A172 (cell line): ENCODE data around the gene TTBK2. TPM values are rescaled to one million over a fixed set of nuclear protein-coding genes. Genes with fewer than 3 reads are reported as not detected.
"Not testable (repeated sequence)": the region's sequence is repeated elsewhere in the genome, so short reads cannot be mapped to it uniquely, and the experiment has no call there.

ENCODE experiments used
- DNase-seq: peaks from one replicate; pipeline ENCODE4 v3.0.0-alpha.2; 2015; ENCODE audit warnings: low spot score
- total RNA-seq: library from RNA; depleted of rRNA; stranded (reverse); fragments of >200 nt; shearing (Covaris generic); gene quantifications from 2 replicates; pipeline ENCODE4 v1.2.3, GENCODE V29; 2014

The TTBK2 gene
- total RNA-seq, 1 experiment from 2014 or later: 17.0 TPM

GRCh38 chr15:42826251-42826890 lies 94.2 kb downstream of the TTBK2 start:
- no peak for DNase-seq

- DNase-seq: no peak
Observed at GRCh38 chr15:42825599-42825998, 95.0 kb downstream of the TTBK2 start.

GRCh38 chr15:42820811-42821210 lies 99.8 kb downstream of the TTBK2 start:
- no peak for DNase-seq

- no peak for DNase-seq
Observed at GRCh38 chr15:42819786-42820185, 100.8 kb downstream of the TTBK2 start.

GRCh38 chr15:42811433-42811832 lies 109.1 kb downstream of the TTBK2 start:
- no peak for DNase-seq

GRCh38 chr15:42808913-42809312 lies 111.7 kb downstream of the TTBK2 start:
- DNase-seq: no peak

GRCh38 chr15:42805266-42805665 lies 115.3 kb downstream of the TTBK2 start:
- no peak for DNase-seq

GRCh38 chr15:42804739-42805138 lies 115.8 kb downstream of the TTBK2 start:
- DNase-seq: no peak

- DNase-seq: no peak
Observed at GRCh38 chr15:42803436-42803835, 117.1 kb downstream of the TTBK2 start.

GRCh38 chr15:42802168-42802567 lies 118.4 kb downstream of the TTBK2 start:
- DNase-seq: no peak

GRCh38 chr15:42800731-42801474 lies 119.7 kb downstream of the TTBK2 start:
- no peak for DNase-seq

- no peak for DNase-seq
Observed at GRCh38 chr15:42798802-42799201, 121.8 kb downstream of the TTBK2 start.

- DNase-seq: peak; percentile 8
Observed at GRCh38 chr15:42796955-42797782, 123.4 kb downstream of the TTBK2 start.

- no peak for DNase-seq
Observed at GRCh38 chr15:42788725-42789124, 131.9 kb downstream of the TTBK2 start.

GRCh38 chr15:42786978-42787377 lies 133.6 kb downstream of the TTBK2 start:
- no peak for DNase-seq

- no peak for DNase-seq
Observed at GRCh38 chr15:42785569-42785968, 135.0 kb downstream of the TTBK2 start.

- DNase-seq: no peak
Observed at GRCh38 chr15:42784705-42785104, 135.9 kb downstream of the TTBK2 start.

- no peak for DNase-seq
Observed at GRCh38 chr15:42782716-42783115, 137.9 kb downstream of the TTBK2 start.

GRCh38 chr15:42775416-42775815 lies 145.2 kb downstream of the TTBK2 start:
- DNase-seq: no peak

GRCh38 chr15:42772901-42773300 lies 147.7 kb downstream of the TTBK2 start:
- DNase-seq: no peak

- DNase-seq: no peak
Observed at GRCh38 chr15:42772144-42772543, 148.4 kb downstream of the TTBK2 start.

- DNase-seq: not testable (repeated sequence)
Observed at GRCh38 chr15:42766109-42766508, 154.5 kb downstream of the TTBK2 start.
